Airway epithelial cell (primary cell): ENCODE results near the gene ASAP3. TPM values are rescaled to one million over a fixed set of nuclear protein-coding genes. Genes with fewer than 3 reads are reported as not detected.

ENCODE experiments used
- total RNA-seq: library from RNA; depleted of rRNA; stranded (reverse); fragments of >200 nt; gene quantifications from 2 replicates; pipeline ENCODE4 v1.2.3, GENCODE V29; 2015

Gene ASAP3
- total RNA-seq = 17.2 and 20.3 TPM in 2 replicates

DNA sequence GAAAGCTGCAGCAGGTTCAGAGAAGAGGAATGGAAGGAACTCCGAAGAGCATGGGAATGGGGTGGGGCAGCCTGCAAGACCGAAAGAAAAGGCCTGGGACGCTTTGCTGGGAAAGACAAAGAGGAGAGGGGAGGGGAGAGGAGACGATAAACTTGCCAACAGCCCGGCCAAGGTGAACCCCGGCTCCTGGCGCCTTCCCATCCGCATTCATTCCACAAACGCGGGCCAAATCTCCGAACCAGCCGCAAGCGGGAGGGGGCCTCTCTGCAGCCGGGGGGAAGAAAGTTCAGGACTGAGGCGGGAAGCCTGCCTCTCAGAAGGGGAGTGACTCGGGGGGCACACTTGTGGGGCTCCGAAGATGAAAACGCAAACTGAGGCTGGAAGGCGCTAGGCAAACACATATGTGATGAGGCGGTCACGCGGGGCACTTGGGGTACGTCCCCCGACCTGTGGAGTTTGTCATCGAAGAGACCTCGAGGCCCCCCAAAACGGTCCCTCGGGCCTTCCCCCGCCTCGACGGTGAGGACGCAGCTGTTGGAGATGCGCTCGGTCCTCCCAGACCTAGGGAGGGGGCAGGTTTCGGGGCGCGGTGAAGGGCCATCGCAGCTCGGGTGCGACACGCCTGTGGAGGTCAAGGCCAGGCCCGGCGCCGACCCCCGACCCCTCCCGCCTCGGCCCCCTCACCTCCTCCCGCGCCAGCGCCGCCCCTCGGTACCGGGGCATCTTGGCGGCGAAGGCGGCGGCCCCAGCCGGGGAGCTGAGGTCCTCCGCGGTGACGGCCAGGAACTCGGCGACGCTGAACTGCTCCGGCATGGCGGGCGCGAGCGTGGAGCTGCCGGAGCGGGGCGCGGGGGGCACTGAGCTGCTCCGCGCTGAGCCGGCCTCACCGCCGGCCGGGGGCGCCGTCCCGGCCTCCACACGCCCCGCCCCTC lies at the start of gene ASAP3:
TSS of gene ASAP3 (minus strand) at position 859 of the 932 bp plus-strand sequence. CDS start at position 813, 46 bp downstream.

DNA sequence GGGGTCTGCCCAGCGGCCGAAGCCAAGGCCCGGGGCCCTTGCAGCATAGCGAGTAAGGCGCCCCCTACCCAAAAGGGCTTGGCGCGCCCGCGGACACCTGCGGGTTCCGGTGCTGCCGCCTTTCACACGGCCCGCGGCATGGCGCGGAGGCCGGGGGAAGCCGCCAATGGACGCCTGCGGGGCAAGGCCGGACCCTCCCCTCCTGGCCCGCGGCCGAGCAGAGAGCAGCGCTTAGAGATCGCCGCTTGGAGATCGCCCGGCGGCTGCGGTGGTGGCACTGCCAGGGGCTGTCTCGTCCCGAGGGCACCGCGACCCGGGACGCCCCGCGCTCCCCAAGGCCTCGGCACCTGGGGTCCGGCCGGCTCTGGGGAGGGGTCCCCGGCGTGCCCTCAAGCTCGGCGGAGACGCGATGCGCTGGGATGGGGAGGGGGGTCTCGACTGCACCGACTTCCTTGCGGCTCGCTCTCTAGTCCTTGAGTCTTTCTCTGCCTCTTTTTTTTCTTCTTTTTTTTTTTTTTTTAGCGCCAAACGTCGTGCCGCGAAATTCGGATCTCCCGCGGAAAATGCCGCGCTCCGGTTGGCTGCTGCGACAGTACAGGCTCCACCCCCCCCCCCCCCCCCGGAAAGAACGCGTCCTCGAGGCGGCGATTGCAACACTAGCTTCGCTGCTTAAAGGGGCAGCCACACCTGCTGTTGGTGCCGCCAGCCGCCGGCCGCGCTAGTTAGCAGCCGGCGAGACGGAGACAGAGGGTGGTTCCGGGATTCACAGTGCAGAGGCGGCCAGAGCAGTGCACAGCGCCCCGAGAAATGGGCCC lies 47.0 kb upstream of the ASAP3 start, which contains the start of gene E2F2:
TSS of gene E2F2 (minus strand) at position 487 of the 815 bp plus-strand sequence. CDS start at position 47, 440 bp downstream.

DNA sequence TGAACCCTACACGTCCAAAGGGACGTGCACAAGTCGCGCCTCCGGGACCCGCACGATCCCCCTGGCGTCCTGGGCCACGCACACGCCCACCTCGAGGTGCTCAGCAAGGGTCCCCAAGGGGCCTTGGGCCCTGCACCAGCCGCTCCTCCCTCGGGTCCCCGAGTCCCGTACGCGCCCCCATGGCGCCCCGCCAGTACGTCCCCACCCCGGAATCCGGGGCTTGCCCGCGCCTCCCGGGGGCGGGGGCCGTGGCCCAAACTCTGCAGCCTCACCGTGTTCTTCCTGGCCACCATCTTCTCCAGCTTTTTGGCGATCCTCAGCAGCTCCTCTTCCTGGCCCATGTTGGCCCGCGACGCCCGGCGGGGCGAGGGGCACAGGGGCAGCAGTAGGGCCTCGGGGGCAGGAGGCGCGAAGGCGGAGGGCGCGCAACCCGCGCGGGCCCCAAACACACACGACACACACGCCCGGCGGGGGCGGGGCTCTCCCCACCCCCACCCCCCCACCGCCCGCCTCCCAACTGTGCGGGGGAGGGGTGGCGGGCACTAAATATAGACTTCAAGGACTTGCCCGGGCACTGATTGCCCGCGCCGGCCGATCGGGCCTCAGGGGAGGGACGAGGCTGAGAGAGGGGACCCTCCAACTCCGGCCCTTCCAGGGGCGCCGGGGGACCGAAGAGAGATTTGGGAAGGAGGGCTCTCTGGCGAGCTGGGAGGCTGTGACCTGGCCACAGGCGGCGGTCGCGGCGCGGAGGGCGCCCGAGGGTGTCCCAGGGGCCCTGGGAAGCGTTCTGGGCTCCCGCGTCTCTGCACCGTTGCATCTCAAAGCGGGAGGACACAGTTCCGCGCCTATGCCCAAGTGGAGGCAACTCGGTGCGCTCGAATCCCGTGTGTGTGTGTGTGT lies 59.4 kb downstream of the ASAP3 start, which contains the start of gene TCEA3:
TSS of gene TCEA3 (minus strand) at position 456 of the 900 bp plus-strand sequence. CDS start at position 341, 115 bp downstream.

Other genes with a start within 250 kb of the ASAP3 start
- gene HNRNPR, start 139.9 kb downstream of the ASAP3 start, total RNA-seq = 78.4 and 115 TPM in 2 replicates
- gene ZNF436, start 114.3 kb downstream of the ASAP3 start, total RNA-seq = 17.8 and 23.6 TPM in 2 replicates
- 4.4 and 8.5 TPM in 2 replicates for gene TCEA3, start 59.4 kb downstream of the ASAP3 start, total RNA-seq
- 1.7 and 2.1 TPM in 2 replicates for gene E2F2, start 47.1 kb upstream of the ASAP3 start, total RNA-seq
- 248 and 253 TPM in 2 replicates for gene ID3, start 75.3 kb upstream of the ASAP3 start, total RNA-seq
- gene RPL11, start 207.6 kb upstream of the ASAP3 start, total RNA-seq = 1,291 and 1,381 TPM in 2 replicates